Glutamatergic neuron (in vitro differentiated cells): ENCODE measurements around the gene ANGPTL4. TPM values are rescaled to one million over a fixed set of nuclear protein-coding genes. Genes with fewer than 3 reads are reported as not detected.
A peak's percentile ranks its signal among the peaks of the same experiment; 100 is the strongest.

Experiments used
- DNase-seq: peaks from one replicate; pipeline ENCODE4 v3.0.0; 2022
- H3K27ac Mint-ChIP-seq: one replicate; pipeline ENCODE4 v1.8.0; 2020; ENCODE audit warnings: mild to moderate bottlenecking, mixed read lengths, inconsistent platforms; ENCODE audit not compliant: unreplicated experiment
- H3K27me3 Mint-ChIP-seq: one replicate; pipeline ENCODE4 v1.8.0; 2020; ENCODE audit warnings: mild to moderate bottlenecking, moderate library complexity, mixed read lengths, inconsistent platforms; ENCODE audit not compliant: unreplicated experiment
- H3K36me3 Mint-ChIP-seq: one replicate; pipeline ENCODE4 v1.8.0; 2020; ENCODE audit warnings: mild to moderate bottlenecking, mixed read lengths, inconsistent platforms; ENCODE audit not compliant: unreplicated experiment
- H3K4me1 Mint-ChIP-seq: one replicate; pipeline ENCODE4 v1.8.0; 2020; ENCODE audit warnings: mild to moderate bottlenecking, low read depth, mixed read lengths, inconsistent platforms; ENCODE audit not compliant: unreplicated experiment
- H3K4me3 Mint-ChIP-seq: one replicate; pipeline ENCODE4 v1.8.0; 2020; ENCODE audit warnings: mild to moderate bottlenecking, mixed read lengths, inconsistent platforms; ENCODE audit not compliant: unreplicated experiment
- H3K9me3 Mint-ChIP-seq: one replicate; pipeline ENCODE4 v1.8.0; 2020; ENCODE audit warnings: mild to moderate bottlenecking, moderate library complexity, mixed read lengths, inconsistent platforms; ENCODE audit not compliant: unreplicated experiment
- microRNA-seq: library from miRNA; unstranded; fragments of <30 nt; microRNA quantifications from one replicate; pipeline ENCODE4, GENCODE V29; 2020; ENCODE audit not compliant: unreplicated experiment
- total RNA-seq: library from RNA; stranded (reverse); fragmentation: NEBNext Ultra II Directional; extraction: Animal tissue kit (Norgen Biotek cat#: 25700); gene quantifications from one replicate; pipeline ENCODE4 v1.2.1, GENCODE V29; 2021; ENCODE audit not compliant: unreplicated experiment
- TF ChIP-seq, protein P1 (sequence below): fragments of 200-600 bp; sonication (generic); IDR thresholded peaks from one replicate; pipeline ENCODE4 v1.5.0; 2021; ENCODE audit not compliant: partially characterized antibody, unreplicated experiment

Gene ANGPTL4
- total RNA-seq, 1 donor from 2014 or later = 0.51 TPM

DNA sequence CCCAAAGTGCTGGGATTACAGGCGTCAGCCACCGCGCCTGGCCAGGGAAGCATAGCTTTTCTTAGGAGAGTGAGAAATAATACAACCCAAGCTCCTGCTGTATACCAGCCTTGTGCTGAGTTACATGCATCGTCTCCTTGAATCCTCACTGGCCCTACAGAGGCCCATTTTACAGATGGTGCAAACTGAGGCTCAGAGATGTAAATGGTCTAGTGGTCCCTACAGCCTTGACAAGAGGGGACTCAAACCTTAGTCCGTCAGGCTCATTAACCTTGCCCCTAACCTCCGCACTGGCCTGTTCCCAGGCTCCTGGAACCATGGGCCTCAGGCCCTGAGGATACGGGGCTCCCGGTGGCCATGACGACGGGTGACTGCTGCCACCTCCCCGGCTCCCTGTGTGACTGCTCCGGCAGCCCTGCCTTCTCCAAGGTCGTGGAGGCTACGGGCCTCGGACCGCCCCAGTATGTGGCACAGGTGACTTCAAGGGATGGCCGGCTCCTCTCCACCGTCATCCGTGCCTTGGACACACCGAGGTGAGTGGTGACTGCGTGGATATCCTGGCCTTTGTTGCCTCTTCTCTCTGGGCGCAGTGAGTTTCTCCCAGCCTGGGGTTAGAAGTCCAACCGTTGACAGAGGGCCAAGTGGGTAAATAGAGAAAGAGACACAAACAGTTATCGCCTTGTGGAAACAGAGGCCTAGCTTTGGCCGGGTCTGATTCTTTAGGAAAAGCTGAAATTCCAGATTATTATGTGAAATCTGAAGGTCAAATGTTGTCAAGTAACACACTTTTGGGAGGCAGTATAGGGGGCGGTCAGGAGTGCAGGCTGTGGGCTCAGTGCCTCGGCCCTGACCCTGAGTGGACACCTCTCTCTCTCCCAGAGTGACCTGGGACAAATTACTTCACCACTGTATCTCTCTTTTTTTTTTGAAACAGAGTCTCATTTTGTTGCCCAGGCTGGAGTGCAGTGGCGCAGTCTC, 57.8 kb downstream of the ANGPTL4 start:
- Mint-ChIP-seq H3K9me3 (peaks cover 1% of the 10 kb centered on the region), H3K27ac (no peak overlapping the region)
- TF ChIP-seq, protein P1, sequence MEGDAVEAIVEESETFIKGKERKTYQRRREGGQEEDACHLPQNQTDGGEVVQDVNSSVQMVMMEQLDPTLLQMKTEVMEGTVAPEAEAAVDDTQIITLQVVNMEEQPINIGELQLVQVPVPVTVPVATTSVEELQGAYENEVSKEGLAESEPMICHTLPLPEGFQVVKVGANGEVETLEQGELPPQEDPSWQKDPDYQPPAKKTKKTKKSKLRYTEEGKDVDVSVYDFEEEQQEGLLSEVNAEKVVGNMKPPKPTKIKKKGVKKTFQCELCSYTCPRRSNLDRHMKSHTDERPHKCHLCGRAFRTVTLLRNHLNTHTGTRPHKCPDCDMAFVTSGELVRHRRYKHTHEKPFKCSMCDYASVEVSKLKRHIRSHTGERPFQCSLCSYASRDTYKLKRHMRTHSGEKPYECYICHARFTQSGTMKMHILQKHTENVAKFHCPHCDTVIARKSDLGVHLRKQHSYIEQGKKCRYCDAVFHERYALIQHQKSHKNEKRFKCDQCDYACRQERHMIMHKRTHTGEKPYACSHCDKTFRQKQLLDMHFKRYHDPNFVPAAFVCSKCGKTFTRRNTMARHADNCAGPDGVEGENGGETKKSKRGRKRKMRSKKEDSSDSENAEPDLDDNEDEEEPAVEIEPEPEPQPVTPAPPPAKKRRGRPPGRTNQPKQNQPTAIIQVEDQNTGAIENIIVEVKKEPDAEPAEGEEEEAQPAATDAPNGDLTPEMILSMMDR = no peak

DNA sequence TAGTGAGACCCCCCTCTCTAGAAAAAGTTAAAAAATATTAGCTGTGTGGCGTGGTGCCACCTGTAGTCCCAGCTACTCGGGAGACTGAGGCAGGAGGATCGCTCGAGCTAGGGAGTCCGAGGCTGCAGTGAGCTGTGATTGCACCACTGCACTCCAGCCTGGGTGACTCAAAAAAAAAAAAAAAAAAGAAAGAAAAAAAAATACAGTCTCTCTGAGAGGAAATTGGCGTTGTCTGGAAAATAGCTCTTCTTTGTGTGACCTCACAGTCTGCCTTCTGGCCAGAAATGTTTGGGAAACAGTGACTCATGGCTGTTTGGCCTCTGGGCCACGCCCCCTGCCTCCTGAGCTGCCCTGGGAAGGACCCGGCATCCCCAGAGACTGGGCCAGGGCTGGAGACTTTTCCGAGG, 59.9 kb downstream of the ANGPTL4 start:
- TF ChIP-seq, protein P1 = no peak
- Mint-ChIP-seq H3K4me1 (no peaks in the 10 kb centered on the region), H3K27ac (peak overlapping the region; percentile 28), H3K36me3 (no peaks in the 10 kb centered on the region), H3K4me3 (no peak overlapping the region), H3K27me3 (peaks cover 6% of the 10 kb centered on the region), H3K9me3 (no peaks in the 10 kb centered on the region)
- peak; percentile 81 for DNase-seq

More for the DNA sequence above, 57.8 kb downstream of the ANGPTL4 start:
- DNase-seq = no peak
- H3K36me3 Mint-ChIP-seq = no peaks in the 10 kb centered on the region
- H3K4me3 Mint-ChIP-seq = no peak overlapping the region
- H3K27me3 Mint-ChIP-seq = peaks cover 6% of the 10 kb centered on the region
- H3K4me1 Mint-ChIP-seq = no peaks in the 10 kb centered on the region

Small RNA genes lying within 50 kb of the gene (microRNA-seq; reads per million reads assigned to microRNA genes)
- gene MIR4999 = 5.0 reads per million, percentile 32 among the genes with 10 or more reads in this experiment

Other genes with a start within 250 kb of the ANGPTL4 start
- 18.3 TPM for gene FBN3, start 214.6 kb upstream of the ANGPTL4 start, total RNA-seq
- 27.3 TPM for gene CERS4, start 154.8 kb upstream of the ANGPTL4 start, total RNA-seq
- 45.1 TPM for gene CD320, start 55.8 kb upstream of the ANGPTL4 start, total RNA-seq
- gene NDUFA7, start 42.8 kb upstream of the ANGPTL4 start, total RNA-seq = 65.1 TPM
- 1,030 TPM for gene RPS28, start 42.7 kb upstream of the ANGPTL4 start, total RNA-seq
- 8.9 TPM for gene KANK3, start 20.9 kb upstream of the ANGPTL4 start, total RNA-seq
- 137 TPM for gene RAB11B, start 26.2 kb downstream of the ANGPTL4 start, total RNA-seq
- 47.7 TPM for gene MARCHF2, start 49.1 kb downstream of the ANGPTL4 start, total RNA-seq
- 184 TPM for gene HNRNPM, start 80.8 kb downstream of the ANGPTL4 start, total RNA-seq
- gene PRAM1, start 138.5 kb downstream of the ANGPTL4 start, total RNA-seq = 0.49 TPM
- gene ZNF414, start 150.0 kb downstream of the ANGPTL4 start, total RNA-seq = 27.2 TPM
- 0.10 TPM for gene MYO1F, start 213.3 kb downstream of the ANGPTL4 start, total RNA-seq
- 87.6 TPM for gene ADAMTS10, start 246.6 kb downstream of the ANGPTL4 start, total RNA-seq